ENCODE results near the gene VCY1B.
"Not testable (repeated sequence)": the region's sequence is repeated elsewhere in the genome, so short reads cannot be mapped to it uniquely, and the experiment has no call there.

The VCY1B gene

GRCh38 chrY:14055927-14056326 is at the start of gene VCY1B:
VCY1B (plus strand) TSS chrY:14056227; CDS start chrY:14056290, 63 bp downstream.
- DNase-seq, result not testable (repeated sequence)

GRCh38 chrY:14011916-14012315 is 44.1 kb upstream of the VCY1B start:
- not testable (repeated sequence) for DNase-seq

DNA sequence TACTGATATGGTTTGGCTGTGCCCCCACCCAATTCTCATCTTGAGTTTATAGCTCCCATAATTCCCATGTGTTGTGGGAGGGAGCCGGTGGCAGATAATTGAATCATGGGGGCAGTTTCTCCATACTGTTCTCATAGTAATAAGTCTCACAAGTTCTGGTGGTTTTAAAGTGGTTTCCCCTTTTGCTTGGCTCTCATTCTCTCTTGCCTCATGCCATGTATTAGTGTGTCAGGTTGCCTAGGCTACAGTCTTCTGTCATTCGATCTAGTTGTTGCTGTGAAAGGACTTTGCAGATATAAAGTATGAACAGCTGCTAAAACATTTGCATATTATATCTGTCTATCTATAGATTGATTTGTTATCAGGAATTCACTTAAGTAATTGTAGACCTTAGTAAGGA is 25.6 kb upstream of the VCY1B start:
- not testable (repeated sequence) for DNase-seq

DNA sequence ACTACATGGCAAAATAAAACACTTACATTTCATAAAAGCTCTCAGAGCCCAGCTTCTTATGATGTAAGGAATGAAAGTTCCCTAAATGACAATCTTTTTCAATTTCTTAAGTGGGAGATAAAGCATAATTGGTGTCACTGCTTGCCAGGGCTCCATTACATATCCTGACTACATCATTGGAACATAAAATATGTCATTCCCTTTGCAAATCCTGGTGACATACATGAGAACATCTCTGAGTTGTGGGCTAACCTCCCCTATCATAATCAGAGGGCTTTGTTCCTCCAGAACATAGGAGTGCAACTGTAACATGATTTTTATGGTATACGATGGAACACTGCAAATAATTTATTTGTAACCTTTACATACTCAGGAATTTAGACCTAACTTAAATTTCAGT is 29.9 kb downstream of the VCY1B start:
- no peak for DNase-seq
